HG02571 (cell line): ENCODE data around the gene ZNF763.
A peak's percentile ranks its signal among the peaks of the same experiment; 100 is the strongest.
"Not testable (repeated sequence)": the region's sequence is repeated elsewhere in the genome, so short reads cannot be mapped to it uniquely, and the experiment has no call there.

Experiments
- ATAC-seq: cut with Tn5 transposase; IDR thresholded peaks from one replicate; pipeline ENCODE4 v1.9.1; 2021; ENCODE audit warnings: mild to moderate bottlenecking, moderate library complexity; ENCODE audit not compliant: unreplicated experiment

Gene ZNF763

DNA sequence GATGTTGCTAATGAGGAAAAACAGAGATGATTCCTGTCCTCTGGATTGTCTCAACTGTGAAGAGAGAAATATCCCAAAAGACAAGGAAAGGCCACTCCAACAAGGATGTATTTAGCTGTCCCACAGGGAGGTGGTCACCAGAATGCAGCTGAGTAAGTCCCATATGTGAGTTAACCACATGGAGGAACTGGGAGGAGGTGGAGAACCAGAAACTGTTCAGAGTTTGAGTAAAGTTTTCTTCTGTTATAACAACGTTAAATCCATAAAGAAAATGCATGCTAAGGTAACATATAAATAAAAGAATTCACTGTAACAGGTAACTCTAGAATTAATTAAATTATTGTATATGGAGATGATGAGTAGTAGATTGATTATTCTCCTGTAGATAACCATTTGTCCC is 5.3 kb downstream of the ZNF763 start:
- ATAC-seq: no peak

DNA sequence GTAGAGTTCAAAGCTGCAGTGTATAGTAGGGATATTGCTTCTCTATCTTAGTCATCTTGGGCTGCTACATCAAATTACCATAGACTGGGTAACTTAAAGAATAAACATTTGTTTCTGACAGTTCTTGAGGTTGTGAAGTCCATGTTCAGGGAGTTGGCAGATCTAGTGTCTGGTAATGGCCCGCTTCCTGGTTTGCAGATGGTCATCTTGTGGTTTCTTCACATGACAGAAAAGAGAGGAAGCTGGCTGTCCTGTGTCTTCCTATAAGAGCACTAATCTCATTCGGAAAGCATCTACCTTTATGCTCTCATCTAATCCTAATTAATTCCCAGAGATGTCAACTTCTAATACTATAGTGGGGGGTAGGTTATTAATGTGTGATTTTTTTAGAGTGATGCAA is 6.2 kb downstream of the ZNF763 start:
- no peak for ATAC-seq

DNA sequence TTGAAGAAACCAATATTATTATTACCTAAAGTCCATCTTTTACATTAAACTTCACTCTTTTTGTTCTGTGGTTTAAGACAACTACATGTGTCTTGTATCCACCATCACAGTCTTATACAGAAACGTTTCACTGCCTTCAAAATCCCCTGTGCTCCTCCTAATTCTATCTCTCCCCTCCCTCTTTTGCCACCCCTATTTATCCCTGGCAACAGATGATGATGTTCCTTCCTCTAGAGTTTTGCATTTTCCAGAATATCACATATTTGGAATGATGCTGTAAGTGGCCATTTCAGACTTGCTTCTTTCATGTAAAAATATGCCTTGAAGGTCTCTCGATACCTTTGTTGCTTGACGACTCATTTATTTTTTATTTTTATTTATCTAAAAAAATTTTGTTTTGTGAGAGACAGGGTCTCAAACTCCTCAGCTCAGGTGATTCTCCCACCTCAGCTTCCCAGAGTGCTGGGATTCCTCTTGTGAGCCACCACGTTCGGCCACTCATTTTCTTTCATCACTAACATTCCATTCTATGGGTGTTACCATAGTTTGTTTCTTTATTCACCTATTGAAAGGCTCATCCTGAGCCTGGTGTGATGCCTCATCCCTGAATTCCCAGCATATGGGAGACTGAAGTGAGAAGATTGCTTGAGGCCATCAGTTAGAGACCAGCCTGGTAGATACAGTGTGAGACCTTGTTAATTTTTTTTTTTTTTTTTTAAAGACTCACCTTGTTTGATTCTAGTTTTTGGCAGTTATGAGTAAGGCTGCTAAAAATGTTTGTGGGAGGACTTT is 8.4 kb downstream of the ZNF763 start:
- no peak for ATAC-seq

DNA sequence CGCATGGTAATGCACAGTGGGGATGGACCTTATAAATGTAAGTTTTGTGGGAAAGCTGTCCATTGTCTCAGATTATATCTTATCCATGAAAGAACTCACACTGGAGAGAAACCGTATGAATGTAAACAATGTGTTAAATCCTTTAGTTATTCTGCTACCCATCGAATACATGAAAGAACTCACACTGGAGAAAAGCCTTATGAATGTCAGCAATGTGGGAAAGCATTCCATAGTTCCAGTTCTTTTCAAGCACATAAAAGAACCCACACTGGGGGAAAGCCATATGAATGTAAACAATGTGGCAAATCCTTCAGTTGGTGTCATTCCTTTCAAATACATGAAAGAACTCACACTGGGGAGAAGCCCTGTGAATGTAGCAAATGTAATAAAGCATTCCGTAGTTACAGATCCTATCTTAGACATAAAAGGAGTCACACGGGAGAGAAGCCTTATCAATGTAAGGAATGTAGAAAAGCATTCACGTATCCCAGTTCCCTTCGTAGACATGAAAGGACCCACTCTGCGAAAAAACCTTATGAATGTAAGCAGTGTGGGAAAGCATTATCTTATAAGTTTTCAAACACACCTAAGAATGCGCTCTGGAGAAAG is 13.8 kb downstream of the ZNF763 start:
- no peak for ATAC-seq

DNA sequence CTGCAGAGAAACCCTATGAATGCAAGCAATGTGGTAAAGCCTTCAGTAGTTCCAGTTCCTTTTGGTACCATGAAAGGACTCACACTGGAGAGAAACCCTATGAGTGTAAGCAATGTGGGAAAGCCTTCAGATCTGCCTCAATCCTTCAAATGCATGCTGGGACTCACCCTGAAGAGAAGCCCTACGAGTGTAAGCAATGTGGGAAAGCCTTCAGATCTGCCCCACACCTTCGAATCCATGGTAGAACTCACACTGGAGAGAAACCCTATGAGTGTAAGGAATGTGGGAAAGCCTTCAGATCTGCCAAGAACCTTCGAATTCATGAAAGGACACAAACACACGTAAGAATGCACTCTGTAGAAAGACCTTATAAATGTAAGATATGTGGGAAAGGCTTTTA is 14.7 kb downstream of the ZNF763 start:
- ATAC-seq: no peak

DNA sequence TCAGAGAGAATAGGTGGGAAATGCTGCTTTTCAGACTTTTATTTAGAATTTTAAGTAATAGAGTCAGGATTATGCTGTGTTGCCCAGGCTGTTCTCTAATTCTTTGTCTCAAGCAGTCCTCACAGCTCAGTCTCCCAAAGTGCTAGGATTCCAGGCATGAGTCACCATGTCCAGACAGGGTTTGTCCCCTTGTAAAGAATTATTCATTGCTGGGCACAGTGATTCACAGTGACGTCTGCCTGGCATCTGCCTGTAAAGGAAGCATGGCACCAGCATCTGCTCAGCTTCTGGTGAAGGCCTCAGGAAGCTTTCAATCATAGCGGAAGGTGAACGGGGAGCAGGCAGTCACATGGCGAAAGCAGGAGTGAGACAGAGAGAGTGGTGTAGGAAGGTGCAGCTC is 17.7 kb downstream of the ZNF763 start:
- no peak for ATAC-seq

DNA sequence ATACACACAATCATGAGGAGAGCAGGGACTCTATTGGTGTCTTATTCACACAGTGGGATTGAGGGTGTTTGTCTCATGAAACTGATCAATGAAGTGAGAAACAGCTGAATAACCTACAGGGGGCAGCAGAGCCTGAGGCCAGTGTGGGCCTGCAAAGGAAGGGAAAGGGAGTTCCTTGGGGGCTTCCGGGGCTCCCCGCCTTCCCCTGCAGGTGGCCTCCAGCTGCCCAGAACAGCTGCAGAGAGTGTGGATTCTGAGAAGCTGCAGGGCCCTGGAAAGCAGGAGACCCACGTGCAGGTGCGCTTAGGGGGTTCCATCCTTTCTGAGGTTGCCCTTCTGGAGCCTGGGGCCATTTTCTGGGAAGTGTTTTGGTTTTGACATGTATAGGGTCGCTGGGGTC is 20.1 kb downstream of the ZNF763 start:
- no peak for ATAC-seq

DNA sequence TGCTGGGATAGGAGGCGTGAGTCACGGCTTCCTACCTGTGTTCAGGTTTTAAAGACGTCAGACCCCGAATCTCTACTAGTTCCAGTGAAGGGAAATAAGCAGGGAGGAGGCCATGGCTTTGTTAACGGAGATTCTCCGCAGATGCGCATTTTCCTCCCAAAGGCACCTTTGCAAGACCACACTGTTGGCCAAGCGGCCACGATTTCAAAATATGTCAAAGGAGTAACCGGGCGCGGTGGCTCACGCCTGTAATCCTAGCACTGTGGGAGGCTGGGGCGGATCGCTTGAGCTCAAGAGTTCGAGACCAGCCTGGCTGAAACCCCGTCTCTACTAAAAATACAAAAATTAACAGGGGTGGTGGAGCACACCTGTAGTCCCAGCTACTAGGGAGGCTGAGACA is 21.9 kb downstream of the ZNF763 start:
- ATAC-seq: no peak

DNA sequence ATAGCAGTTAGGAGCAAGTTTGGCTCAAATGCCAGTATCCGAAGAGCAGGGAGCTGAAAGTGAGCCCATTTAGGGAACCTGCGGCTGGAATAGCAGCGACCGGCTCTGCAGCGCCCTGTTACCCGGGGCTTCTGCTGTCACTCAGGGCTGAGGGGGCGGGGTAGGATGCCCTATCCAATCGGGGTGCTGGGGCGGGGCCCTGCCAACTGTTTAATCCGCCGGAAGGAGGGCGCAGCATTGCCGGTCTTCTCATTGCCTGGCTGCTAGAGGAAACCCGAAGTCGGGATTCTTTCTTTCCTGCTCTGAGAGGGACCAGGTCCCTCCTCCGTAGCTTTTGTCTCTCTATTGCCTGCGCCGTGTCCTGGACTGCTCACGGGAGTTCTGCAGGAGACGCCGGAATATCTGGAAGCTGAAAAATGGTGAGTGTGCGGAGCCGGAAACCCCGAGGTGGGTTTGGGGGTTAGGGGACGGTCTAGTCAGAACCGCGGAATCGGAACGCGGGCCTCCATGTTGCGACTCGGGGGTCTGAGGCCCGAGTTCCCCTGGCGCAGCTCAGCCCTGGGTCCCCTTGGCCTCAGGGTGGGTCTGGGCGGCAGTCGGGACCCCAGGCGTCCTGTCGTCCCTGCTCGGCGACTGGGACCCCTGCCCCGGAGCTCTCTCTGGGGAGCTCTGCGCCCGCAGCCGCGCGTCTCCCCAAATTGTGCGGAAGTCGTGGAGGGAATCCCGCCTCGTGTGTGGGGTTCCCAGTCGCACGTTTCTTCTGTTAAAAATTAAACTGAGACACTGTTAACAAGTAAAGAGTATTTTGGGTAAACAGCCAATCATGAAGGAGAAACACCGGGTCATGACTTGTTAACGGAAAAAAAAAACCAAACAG is 22.8 kb downstream of the ZNF763 start:
- ATAC-seq: peak; percentile 76

DNA sequence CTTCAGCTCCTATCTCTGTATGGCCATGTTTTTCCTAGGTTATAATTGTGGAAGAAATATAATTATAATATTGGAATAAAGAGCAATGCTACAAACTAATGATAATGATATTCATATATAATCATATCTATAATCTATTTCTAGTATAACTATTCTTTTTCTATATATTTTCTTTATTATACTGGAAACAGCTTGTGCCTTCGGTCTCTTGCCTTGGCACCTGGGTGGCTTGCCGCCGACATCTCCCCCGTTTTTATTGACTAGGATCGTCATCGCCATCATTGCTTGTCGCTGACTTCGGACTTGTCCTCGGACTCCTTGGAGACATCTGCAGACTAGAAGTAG is 24.2 kb downstream of the ZNF763 start:
- no peak for ATAC-seq

DNA sequence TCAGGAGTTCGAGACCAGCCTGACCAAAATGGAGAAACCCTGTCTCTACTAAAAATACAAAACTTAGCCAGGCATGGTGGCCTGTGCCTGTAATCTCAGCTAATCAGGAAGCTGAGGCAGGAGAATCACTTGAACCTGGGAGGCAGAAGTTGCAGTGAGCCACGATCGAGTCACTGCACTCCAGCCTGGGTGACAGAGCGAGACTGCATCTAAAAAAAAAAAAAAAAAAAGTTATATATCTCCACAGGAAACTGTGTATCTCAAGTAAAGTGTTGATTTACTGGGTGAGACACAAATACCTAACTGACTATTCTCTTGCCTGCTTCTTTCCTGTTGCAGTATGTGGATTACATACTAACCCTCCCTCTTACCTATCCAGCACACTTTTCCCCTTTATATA is 27.1 kb downstream of the ZNF763 start:
- not testable (repeated sequence) for ATAC-seq

DNA sequence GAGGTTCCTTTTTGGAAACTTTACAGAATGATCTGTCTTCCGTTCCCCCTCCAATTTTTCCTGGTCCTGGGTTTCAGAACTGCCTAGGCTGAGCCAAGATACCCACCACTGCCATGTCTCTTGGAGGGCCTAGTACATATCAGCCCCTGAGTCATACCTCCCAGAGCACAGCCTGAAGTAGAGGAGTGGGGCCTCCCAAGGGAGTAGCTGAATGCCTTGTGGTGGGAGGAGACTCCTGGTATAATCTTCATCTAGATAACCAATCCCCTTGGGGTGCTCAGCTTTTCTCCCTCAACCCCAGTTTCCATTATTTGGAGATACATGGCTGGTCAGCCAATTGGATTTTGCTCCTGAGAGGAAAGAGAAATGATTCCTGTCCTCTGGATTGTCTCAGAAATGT is 30.3 kb downstream of the ZNF763 start:
- no peak for ATAC-seq

DNA sequence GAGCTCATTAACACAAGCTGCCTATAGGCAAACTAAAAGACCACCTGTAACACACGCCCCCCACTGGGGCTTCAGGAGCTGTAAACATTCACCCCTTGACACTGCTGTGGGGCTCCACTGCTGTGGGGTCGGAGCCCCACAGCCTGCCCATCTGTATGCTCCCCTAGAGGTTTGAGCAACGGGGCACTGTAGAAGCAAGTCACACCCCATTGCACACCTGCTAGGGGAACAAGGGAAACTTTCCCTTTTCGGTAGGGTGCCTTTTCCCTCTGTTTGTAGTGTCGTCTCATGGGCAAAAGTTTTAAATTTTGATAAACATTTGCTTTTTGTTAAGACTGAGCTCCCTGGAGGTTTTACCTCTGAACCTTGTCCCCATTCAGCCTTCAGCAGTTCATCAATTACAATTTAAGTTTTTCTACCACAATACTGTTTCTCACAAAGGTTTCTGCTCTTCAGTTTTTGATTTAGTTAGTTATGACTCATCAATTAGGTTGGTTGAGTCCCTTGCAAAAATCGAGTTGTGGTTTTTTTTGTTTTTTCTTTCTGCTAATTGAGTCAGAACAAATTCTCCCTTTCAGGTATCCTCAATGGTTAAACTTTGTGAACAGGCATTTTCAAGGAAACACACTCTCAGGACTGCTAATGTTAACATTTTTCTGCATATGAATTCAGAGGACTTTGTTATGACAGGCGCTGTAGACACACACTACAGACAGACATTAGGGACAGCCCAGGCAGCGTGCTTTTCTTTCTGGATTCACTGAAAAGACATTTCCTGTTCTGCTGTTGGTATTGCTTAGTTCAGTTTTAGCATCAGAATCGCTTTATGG is 35.5 kb downstream of the ZNF763 start:
- ATAC-seq: no peak

DNA sequence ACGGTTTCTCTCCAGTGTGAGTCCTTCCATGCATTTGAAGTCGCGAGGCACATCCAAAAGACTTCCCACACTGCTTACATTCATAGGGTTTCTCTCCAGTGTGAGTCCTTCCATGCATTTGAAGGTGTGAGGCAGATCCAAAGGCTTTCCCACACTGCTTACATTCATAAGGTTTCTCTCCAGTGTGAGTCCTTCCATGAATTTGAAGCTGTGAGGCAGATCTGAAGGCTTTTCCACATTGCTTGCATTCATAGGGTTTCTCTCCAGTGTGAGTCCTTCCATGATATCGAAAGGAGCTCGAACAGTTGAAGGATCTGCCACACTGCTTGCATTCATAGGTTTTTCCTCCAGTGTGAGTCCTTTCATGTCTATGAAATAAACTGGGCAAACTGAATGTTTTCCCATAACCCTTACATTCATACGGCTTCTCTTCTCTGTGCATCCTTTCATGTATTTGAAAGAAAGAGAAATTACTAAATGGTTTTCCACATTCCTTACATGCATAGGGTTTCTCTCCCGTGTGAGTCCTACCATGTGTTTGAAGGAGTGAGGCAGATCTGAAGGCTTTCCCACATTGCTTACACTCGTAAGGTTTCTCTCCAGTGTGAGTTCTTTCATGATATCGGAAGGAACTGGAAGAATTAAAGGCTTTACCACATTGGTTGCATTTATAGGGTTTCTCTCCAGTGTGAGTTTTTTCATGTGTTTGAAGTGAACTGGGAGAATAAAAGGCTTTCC is 50.3 kb downstream of the ZNF763 start:
- no peak for ATAC-seq

DNA sequence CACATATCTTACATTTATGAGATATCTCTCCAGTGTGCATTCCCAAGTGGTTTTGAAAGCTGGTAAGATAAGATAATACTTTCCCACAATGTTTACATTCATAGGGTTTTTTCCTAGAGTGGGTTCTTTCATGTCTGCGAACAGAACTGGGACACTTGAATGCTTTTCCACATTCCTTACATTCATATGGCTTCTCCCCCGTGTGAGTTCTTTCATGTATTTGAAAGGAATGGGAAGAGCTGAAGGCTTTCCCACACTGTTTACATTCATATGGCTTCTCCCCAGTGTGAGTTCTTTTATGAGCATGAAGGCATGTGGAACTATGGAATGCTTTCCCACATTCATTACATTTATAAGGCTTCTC is 50.9 kb downstream of the ZNF763 start:
- no peak for ATAC-seq
